HepG2 (cell line): ENCODE data around the gene GLYR1. TPM values are rescaled to one million over a fixed set of nuclear protein-coding genes. Genes with fewer than 3 reads are reported as not detected.

Source experiments
- DNMT1 ChIP-seq: sonication (generic); formaldehyde crosslinking; IDR thresholded peaks from 2 replicates; pipeline ENCODE4 v1.5.1; 2020; ENCODE audit warnings: mild to moderate bottlenecking, missing genetic modification reagents
- FOXM1 ChIP-seq: sonication (generic); formaldehyde crosslinking; IDR thresholded peaks from 2 replicates; pipeline ENCODE4 v1.5.0; 2020; ENCODE audit warnings: missing genetic modification reagents
- HNF4G ChIP-seq, 2 experiments: sonication (generic) in 1 of 2; formaldehyde crosslinking in 1 of 2; IDR thresholded peaks; 2 replicates each; pipeline versions ENCODE4 v1.4.0 to v1.6.1; 2011 to 2020; ENCODE audit warnings: borderline replicate concordance in 2 of 2, low read depth in 2 of 2, mild to moderate bottlenecking in 2 of 2, low read length in 1 of 2, missing genetic modification reagents in 1 of 2, moderate library complexity in 1 of 2
- HOMEZ ChIP-seq: IDR thresholded peaks from 2 replicates; pipeline ENCODE4 v1.6.1; 2016; ENCODE audit warnings: low read depth
- JUND ChIP-seq: sonication (generic); formaldehyde crosslinking; IDR thresholded peaks from 2 replicates; pipeline ENCODE4 v1.8.0; 2022; ENCODE audit warnings: mild to moderate bottlenecking, missing genetic modification reagents
- MAFG ChIP-seq: sonication (generic); formaldehyde crosslinking; IDR thresholded peaks from 2 replicates; pipeline ENCODE4 v1.5.1; 2020; ENCODE audit warnings: mild to moderate bottlenecking, missing genetic modification reagents
- NONO ChIP-seq, 2 experiments: fragments of 450-650 bp in 1 of 2; sonication (generic) in 1 of 2; formaldehyde crosslinking in 1 of 2; IDR thresholded peaks in 1 of 2; conservative IDR thresholded peaks in 1 of 2; 2 replicates each; pipeline versions ENCODE4 v1.6.1 to v1.8.0; 2017 to 2022; ENCODE audit warnings: mild to moderate bottlenecking in 1 of 2, missing genetic modification reagents in 1 of 2, moderate library complexity in 1 of 2
- POLR2AphosphoS2 ChIP-seq: IDR thresholded peaks from 2 replicates; pipeline ENCODE4 v1.6.1; 2011; ENCODE audit warnings: low read depth, low read length, improper control_type of control experiment
- RERE ChIP-seq: IDR thresholded peaks from 2 replicates; pipeline ENCODE4 v1.6.1; 2016; ENCODE audit warnings: low read depth, missing genetic modification reagents, missing compliant biosample characterization
- SAP130 ChIP-seq: IDR thresholded peaks from 2 replicates; pipeline ENCODE4 v1.6.1; 2016; ENCODE audit warnings: low read depth
- SRY ChIP-seq: sonication (generic); formaldehyde crosslinking; IDR thresholded peaks from 2 replicates; pipeline ENCODE4 v1.8.0; 2022; ENCODE audit warnings: mild to moderate bottlenecking, missing genetic modification reagents
- TBX2 ChIP-seq: sonication (generic); formaldehyde crosslinking; IDR thresholded peaks from 2 replicates; pipeline ENCODE4 v1.5.0; 2020; ENCODE audit warnings: missing genetic modification reagents, mild to moderate bottlenecking, borderline replicate concordance
- ZBTB21 ChIP-seq: sonication (generic); formaldehyde crosslinking; IDR thresholded peaks from 2 replicates; pipeline ENCODE4 v1.4.0; 2020; ENCODE audit warnings: missing genetic modification reagents
- ZNF17 ChIP-seq: sonication (generic); formaldehyde crosslinking; IDR thresholded peaks from 2 replicates; pipeline ENCODE4 v1.5.0; 2020; ENCODE audit warnings: mild to moderate bottlenecking, missing genetic modification reagents
- ZNF605 ChIP-seq: sonication (generic); formaldehyde crosslinking; IDR thresholded peaks from 2 replicates; pipeline ENCODE4 v1.8.0; 2022; ENCODE audit warnings: mild to moderate bottlenecking, missing genetic modification reagents
- ZNF687 ChIP-seq: sonication (generic); formaldehyde crosslinking; IDR thresholded peaks from 2 replicates; pipeline ENCODE4 v1.5.1; 2020; ENCODE audit warnings: mild to moderate bottlenecking, missing genetic modification reagents, moderate library complexity
- ZNF878 ChIP-seq: sonication (generic); formaldehyde crosslinking; IDR thresholded peaks from 2 replicates; pipeline ENCODE4 v1.8.1; 2023; ENCODE audit warnings: mild to moderate bottlenecking, missing genetic modification reagents, moderate library complexity
- polyA plus RNA-seq, 8 experiments: library from polyadenylated mRNA; depleted of rRNA in 3 of 8; stranded (reverse) in 7 of 8; unstranded in 1 of 8; fragments of >200 nt; fragmentation: Illumina TruSeq in 4 of 8; extraction: Trizol in 4 of 8; gene quantifications; 2 replicates each; pipeline versions ENCODE4 v1.2.1 to v1.2.3, GENCODE V29; 2011 to 2016; ENCODE audit warnings: low read depth in 4 of 8, missing spikeins in 1 of 8, mixed read lengths in 1 of 8; ENCODE audit not compliant: insufficient read depth in 1 of 8
- total RNA-seq, 5 experiments: library from RNA; depleted of rRNA; stranded (reverse); fragments of >200 nt; fragmentation: Illumina TruSeq; extraction: Trizol; gene quantifications; 2 replicates each; pipeline ENCODE4 v1.2.3, GENCODE V29; 2016; ENCODE audit warnings: low read depth in 1 of 5
- TF ChIP-seq, protein P1 (sequence below): sonication (generic); formaldehyde crosslinking; IDR thresholded peaks from 2 replicates; pipeline ENCODE4 v1.4.0; 2020; ENCODE audit warnings: missing genetic modification reagents

Gene GLYR1
- total and polyA plus RNA-seq, 2 of the 13 experiments (the other 11 are each of a cell fraction or from before 2014, with no cell fraction given) = 28.3 to 48.7 TPM

DNA sequence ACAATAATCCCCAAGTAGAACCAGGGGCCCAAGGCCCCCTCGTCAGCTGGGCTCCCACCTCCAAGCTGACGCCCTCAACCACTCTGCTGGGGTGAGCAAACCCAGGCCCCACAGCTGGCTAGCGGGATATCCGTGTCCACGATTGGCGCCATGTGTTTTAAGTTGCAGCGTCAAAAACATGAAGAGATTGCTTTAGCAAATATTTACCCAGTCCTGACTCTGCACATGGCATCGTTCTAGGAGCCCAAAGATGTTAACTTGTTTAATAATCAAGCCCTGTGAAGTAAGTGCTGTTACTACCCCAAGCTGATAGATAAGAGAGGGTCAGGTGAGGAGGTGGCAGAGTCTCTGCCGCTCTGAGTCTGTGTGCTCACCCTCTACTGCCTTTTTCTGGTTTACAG is 58.6 kb downstream of the GLYR1 start (continued):
- TF ChIP-seq RERE = peak; percentile 44; the same call in 1 of the 2 replicates
- no peak for TF ChIP-seq FOXM1 (CRISPR knock-in tag)
- no peak for TF ChIP-seq DNMT1
- peak; percentile 27; the same call in 1 of the 2 replicates for TF ChIP-seq SAP130
- no peak for TF ChIP-seq NONO (IDR thresholded peaks at IDR 0.05)
- TF ChIP-seq NONO (CRISPR knock-in tag; conservative IDR thresholded peaks at IDR 0.05) = no peak
- TF ChIP-seq, protein P1, sequence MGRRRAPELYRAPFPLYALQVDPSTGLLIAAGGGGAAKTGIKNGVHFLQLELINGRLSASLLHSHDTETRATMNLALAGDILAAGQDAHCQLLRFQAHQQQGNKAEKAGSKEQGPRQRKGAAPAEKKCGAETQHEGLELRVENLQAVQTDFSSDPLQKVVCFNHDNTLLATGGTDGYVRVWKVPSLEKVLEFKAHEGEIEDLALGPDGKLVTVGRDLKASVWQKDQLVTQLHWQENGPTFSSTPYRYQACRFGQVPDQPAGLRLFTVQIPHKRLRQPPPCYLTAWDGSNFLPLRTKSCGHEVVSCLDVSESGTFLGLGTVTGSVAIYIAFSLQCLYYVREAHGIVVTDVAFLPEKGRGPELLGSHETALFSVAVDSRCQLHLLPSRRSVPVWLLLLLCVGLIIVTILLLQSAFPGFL (CRISPR knock-in tag) = no peak
- TF ChIP-seq JUND (CRISPR knock-in tag) = no peak
- no peak for TF ChIP-seq MAFG
- TF ChIP-seq ZNF17 (CRISPR knock-in tag) = no peak
- TF ChIP-seq ZBTB21 (CRISPR knock-in tag) = no peak
- peak; percentile 37; the same call in 1 of the 2 replicates for TF ChIP-seq TBX2 (CRISPR knock-in tag)
- no peak for TF ChIP-seq POLR2AphosphoS2
- TF ChIP-seq ZNF687 (CRISPR knock-in tag) = peak; percentile 56
- 0 out of 2 replicates have a peak, but pooled peaks have one; percentile 38 for TF ChIP-seq ZNF605 (CRISPR knock-in tag)
- TF ChIP-seq SRY (CRISPR knock-in tag) = no peak
- TF ChIP-seq ZNF878 (CRISPR knock-in tag) = no peak
- no peak for TF ChIP-seq HNF4G (IDR thresholded peaks at IDR 0.05; ENCODE audit: borderline replicate concordance, low read depth, low read length)
- no peak for TF ChIP-seq HNF4G (CRISPR knock-in tag; IDR thresholded peaks at IDR 0.05; ENCODE audit: borderline replicate concordance, low read depth)
- no peak for TF ChIP-seq HOMEZ (CRISPR knock-in tag)
